SK-N-SH treated with all-trans-retinoic acid at 6 μM for 48 hours (cell line): ENCODE results near the gene PTBP1.

Experiments used
- ATAC-seq: fragments of 200-7000 bp; cut with Tn5 transposase; 3 replicates; pipeline ENCODE4 v1.9.1; 2020; ENCODE audit warnings: mild to moderate bottlenecking, moderate library complexity
- ARNTL ChIP-seq: fragments of 450-650 bp; formaldehyde crosslinking; IDR thresholded peaks from 2 replicates; pipeline ENCODE4 v1.5.0; 2020; ENCODE audit warnings: low read depth, mild to moderate bottlenecking, moderate library complexity, borderline replicate concordance
- BACH2 ChIP-seq: fragments of 250-450 bp; sonication (Bioruptor Pico); IDR thresholded peaks from 2 replicates; pipeline ENCODE4 v1.9.0; 2021; ENCODE audit warnings: mild to moderate bottlenecking, borderline replicate concordance
- CREB5 ChIP-seq: fragments of 250-450 bp; sonication (Bioruptor Pico); IDR thresholded peaks from 2 replicates; pipeline ENCODE4 v1.5.1; 2020; ENCODE audit warnings: low read depth, mild to moderate bottlenecking, moderate library complexity
- CSDC2 ChIP-seq: fragments of 250-450 bp; sonication (Bioruptor Pico); IDR thresholded peaks from 2 replicates; pipeline ENCODE4 v1.5.0; 2020; ENCODE audit warnings: mild to moderate bottlenecking, moderate library complexity
- ESRRG ChIP-seq: fragments of 250-450 bp; sonication (Bioruptor Pico); IDR thresholded peaks from 2 replicates; pipeline ENCODE4 v1.6.1; 2021; ENCODE audit warnings: mild to moderate bottlenecking
- ISL1 ChIP-seq: fragments of 250-450 bp; sonication (Bioruptor Pico); IDR thresholded peaks from 2 replicates; pipeline ENCODE4 v2.1.2; 2022; ENCODE audit warnings: mild to moderate bottlenecking, moderate library complexity
- OSR1 ChIP-seq: fragments of 250-450 bp; sonication (Bioruptor Pico); IDR thresholded peaks from 2 replicates; pipeline ENCODE4 v1.8.0; 2022; ENCODE audit warnings: moderate library complexity, mild to moderate bottlenecking, inconsistent platforms
- PPARA ChIP-seq: fragments of 250-450 bp; sonication (Bioruptor Pico); IDR thresholded peaks from 2 replicates; pipeline ENCODE4 v1.5.0; 2020; ENCODE audit warnings: mild to moderate bottlenecking, borderline replicate concordance
- SNAI2 ChIP-seq: fragments of 250-450 bp; sonication (Bioruptor Pico); IDR thresholded peaks from 2 replicates; pipeline ENCODE4 v1.5.0; 2020; ENCODE audit warnings: mild to moderate bottlenecking, moderate library complexity
- TCF4 ChIP-seq: fragments of 250-450 bp; sonication (Bioruptor Pico); IDR thresholded peaks from 2 replicates; pipeline ENCODE4 v1.8.0; 2021; ENCODE audit warnings: mild to moderate bottlenecking, moderate library complexity, borderline replicate concordance
- TOX ChIP-seq: fragments of 250-450 bp; sonication (Bioruptor Pico); IDR thresholded peaks from 2 replicates; pipeline ENCODE4 v1.8.0; 2021; ENCODE audit warnings: mild to moderate bottlenecking, moderate library complexity, borderline replicate concordance
- ZFP3 ChIP-seq: fragments of 250-450 bp; sonication (Bioruptor Pico); IDR thresholded peaks from 2 replicates; pipeline ENCODE4 v1.5.0; 2020; ENCODE audit warnings: mild to moderate bottlenecking, moderate library complexity
- ZFP30 ChIP-seq: fragments of 450-650 bp; formaldehyde crosslinking; IDR thresholded peaks from 2 replicates; pipeline ENCODE4 v1.5.0; 2022; ENCODE audit warnings: mild to moderate bottlenecking, moderate library complexity
- ZNF565 ChIP-seq: fragments of 450-650 bp; formaldehyde crosslinking; conservative IDR thresholded peaks from 2 replicates; pipeline ENCODE4 v1.5.0; 2020; ENCODE audit warnings: low read depth, mild to moderate bottlenecking, moderate library complexity
- ZNF8 ChIP-seq: fragments of 450-650 bp; formaldehyde crosslinking; IDR thresholded peaks from 2 replicates; pipeline ENCODE4 v1.5.0; 2020; ENCODE audit warnings: mild to moderate bottlenecking, moderate library complexity
- TF ChIP-seq, protein P1 (sequence below): fragments of 250-450 bp; sonication (Bioruptor Pico); IDR thresholded peaks from 2 replicates; pipeline ENCODE4 v1.5.0; 2020; ENCODE audit warnings: mild to moderate bottlenecking, moderate library complexity
- TF ChIP-seq, protein P2 (sequence below): fragments of 250-450 bp; sonication (Bioruptor Pico); IDR thresholded peaks from 2 replicates; pipeline ENCODE4 v1.5.1; 2021; ENCODE audit warnings: mild to moderate bottlenecking, moderate library complexity
- TF ChIP-seq, protein P3 (sequence below): fragments of 250-450 bp; sonication (Bioruptor Pico); IDR thresholded peaks from 2 replicates; pipeline ENCODE4 v1.8.0; 2020; ENCODE audit warnings: mild to moderate bottlenecking, moderate library complexity, borderline replicate concordance

Gene PTBP1

DNA sequence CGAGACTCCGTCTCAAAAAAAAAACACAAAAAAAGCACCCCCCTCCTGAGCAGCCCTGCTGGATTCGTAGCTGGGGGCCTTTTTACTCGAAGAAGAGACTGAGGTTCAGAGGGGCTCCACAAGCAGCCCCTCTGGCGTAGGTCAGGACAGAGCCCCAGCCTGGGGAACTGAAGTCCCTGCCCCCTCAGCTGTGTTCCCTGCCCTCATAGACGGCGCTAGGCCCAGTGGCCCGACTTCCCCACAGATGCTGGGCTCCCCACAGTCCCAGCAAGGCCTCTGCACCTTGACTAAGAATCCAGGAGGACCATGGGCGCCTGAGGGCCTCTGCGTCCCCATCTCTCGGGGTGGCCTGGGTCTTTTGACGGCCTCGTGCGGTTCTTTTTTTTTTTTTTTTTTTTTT, 47.4 kb upstream of the PTBP1 start (continued):
- TF ChIP-seq, protein P1, sequence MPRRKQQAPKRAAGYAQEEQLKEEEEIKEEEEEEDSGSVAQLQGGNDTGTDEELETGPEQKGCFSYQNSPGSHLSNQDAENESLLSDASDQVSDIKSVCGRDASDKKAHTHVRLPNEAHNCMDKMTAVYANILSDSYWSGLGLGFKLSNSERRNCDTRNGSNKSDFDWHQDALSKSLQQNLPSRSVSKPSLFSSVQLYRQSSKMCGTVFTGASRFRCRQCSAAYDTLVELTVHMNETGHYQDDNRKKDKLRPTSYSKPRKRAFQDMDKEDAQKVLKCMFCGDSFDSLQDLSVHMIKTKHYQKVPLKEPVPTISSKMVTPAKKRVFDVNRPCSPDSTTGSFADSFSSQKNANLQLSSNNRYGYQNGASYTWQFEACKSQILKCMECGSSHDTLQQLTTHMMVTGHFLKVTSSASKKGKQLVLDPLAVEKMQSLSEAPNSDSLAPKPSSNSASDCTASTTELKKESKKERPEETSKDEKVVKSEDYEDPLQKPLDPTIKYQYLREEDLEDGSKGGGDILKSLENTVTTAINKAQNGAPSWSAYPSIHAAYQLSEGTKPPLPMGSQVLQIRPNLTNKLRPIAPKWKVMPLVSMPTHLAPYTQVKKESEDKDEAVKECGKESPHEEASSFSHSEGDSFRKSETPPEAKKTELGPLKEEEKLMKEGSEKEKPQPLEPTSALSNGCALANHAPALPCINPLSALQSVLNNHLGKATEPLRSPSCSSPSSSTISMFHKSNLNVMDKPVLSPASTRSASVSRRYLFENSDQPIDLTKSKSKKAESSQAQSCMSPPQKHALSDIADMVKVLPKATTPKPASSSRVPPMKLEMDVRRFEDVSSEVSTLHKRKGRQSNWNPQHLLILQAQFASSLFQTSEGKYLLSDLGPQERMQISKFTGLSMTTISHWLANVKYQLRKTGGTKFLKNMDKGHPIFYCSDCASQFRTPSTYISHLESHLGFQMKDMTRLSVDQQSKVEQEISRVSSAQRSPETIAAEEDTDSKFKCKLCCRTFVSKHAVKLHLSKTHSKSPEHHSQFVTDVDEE (CRISPR knock-in tag), result no peak
- TF ChIP-seq, protein P2, sequence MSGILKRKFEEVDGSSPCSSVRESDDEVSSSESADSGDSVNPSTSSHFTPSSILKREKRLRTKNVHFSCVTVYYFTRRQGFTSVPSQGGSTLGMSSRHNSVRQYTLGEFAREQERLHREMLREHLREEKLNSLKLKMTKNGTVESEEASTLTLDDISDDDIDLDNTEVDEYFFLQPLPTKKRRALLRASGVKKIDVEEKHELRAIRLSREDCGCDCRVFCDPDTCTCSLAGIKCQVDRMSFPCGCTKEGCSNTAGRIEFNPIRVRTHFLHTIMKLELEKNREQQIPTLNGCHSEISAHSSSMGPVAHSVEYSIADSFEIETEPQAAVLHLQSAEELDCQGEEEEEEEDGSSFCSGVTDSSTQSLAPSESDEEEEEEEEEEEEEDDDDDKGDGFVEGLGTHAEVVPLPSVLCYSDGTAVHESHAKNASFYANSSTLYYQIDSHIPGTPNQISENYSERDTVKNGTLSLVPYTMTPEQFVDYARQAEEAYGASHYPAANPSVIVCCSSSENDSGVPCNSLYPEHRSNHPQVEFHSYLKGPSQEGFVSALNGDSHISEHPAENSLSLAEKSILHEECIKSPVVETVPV (CRISPR knock-in tag), result no peak
- TF ChIP-seq ESRRG (CRISPR knock-in tag) (no peak), ZNF8 (CRISPR knock-in tag) (no peak), OSR1 (CRISPR knock-in tag) (no peak)
- TF ChIP-seq, all 23 proteins: peak for 0

DNA sequence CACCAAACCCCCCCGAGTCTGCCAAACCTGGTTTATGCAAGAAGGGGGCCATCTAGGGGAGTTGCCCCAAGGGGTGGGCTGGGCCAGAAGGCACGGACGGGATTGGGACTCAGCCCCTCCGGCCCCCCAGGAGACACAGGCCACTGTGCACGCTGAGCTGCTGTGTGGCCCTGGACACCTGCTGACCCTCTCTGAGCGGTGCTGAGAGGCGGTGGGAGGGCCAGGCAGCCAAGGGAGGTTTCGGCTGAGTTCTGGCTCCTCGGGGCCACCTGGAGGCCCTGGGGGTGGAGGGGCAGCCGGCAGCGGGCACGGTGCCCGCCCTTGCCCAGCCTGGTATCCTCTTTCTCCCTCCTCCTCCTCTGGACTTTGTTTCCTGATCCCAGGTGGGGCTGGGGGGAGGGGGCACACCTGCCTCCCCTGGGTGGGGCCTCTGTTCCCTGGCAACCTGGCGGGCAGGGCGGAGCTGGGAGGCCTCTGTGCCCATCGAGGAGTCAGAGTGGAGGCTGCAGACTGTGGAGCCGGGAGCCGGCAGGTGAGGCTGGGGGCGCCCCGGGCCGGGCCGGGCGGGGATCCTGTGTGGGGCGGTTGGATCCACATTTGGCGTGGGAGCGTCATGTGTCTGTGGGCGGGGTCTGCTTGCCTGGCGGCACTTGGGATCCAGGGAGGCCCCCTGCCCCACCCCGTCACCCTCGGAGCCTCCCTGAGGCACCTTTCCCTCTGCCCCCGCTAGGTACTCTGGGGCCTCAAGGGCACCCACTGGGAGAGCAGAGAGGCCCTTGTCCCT, 46.4 kb upstream of the PTBP1 start, which contains the start of gene MISP:
MISP (plus strand) TSS at position 473 of the 784 bp plus-strand sequence. CDS start 5,835 bp downstream, outside the sequence.
- ATAC-seq, result peak; percentile 12; the same call in 2 of the 3 replicates
- TF ChIP-seq ESRRG (CRISPR knock-in tag), result no peak
- no peak for TF ChIP-seq ZNF8 (CRISPR knock-in tag)
- TF ChIP-seq, protein P3, sequence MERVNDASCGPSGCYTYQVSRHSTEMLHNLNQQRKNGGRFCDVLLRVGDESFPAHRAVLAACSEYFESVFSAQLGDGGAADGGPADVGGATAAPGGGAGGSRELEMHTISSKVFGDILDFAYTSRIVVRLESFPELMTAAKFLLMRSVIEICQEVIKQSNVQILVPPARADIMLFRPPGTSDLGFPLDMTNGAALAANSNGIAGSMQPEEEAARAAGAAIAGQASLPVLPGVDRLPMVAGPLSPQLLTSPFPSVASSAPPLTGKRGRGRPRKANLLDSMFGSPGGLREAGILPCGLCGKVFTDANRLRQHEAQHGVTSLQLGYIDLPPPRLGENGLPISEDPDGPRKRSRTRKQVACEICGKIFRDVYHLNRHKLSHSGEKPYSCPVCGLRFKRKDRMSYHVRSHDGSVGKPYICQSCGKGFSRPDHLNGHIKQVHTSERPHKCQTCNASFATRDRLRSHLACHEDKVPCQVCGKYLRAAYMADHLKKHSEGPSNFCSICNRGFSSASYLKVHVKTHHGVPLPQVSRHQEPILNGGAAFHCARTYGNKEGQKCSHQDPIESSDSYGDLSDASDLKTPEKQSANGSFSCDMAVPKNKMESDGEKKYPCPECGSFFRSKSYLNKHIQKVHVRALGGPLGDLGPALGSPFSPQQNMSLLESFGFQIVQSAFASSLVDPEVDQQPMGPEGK (CRISPR knock-in tag), result no peak
- TF ChIP-seq CREB5 (CRISPR knock-in tag), result no peak
- TF ChIP-seq OSR1 (CRISPR knock-in tag), result no peak
- TF ChIP-seq ZFP30, result no peak
- TF ChIP-seq ZNF565 (CRISPR knock-in tag), result no peak
- no peak for TF ChIP-seq SNAI2 (CRISPR knock-in tag)
- TF ChIP-seq BACH2 (CRISPR knock-in tag), result no peak
- TF ChIP-seq ISL1 (CRISPR knock-in tag), result no peak
- no peak for TF ChIP-seq TCF4 (CRISPR knock-in tag)
- TF ChIP-seq, protein P2 (CRISPR knock-in tag), result no peak
- no peak for TF ChIP-seq ZFP3
- TF ChIP-seq TOX (CRISPR knock-in tag), result no peak
- TF ChIP-seq CSDC2, result no peak

- TF ChIP-seq TCF4 (CRISPR knock-in tag), result no peak
- TF ChIP-seq PPARA, result no peak
- TF ChIP-seq ARNTL (CRISPR knock-in tag), result no peak
- TF ChIP-seq ISL1 (CRISPR knock-in tag), result no peak
Measured at GRCh38 chr19:751501-752341, 45.5 kb upstream of the PTBP1 start.

More at GRCh38 chr19:751501-752341, 45.5 kb upstream of the PTBP1 start:
- peak; percentile 85 for ATAC-seq
